Upper lobe of right lung (tissue), 1 donor: ENCODE results near the gene ATP1B2. TPM values are rescaled to one million over a fixed set of nuclear protein-coding genes. Genes with fewer than 3 reads are reported as not detected.
A peak's percentile ranks its signal among the peaks of the same experiment; 100 is the strongest.

Experiments
- ATAC-seq: fragments of 200-7000 bp; cut with Tn5 transposase; one replicate; pipeline ENCODE4 v1.9.1; 2020; ENCODE audit warnings: mild to moderate bottlenecking, moderate library complexity
- DNase-seq: peaks from one replicate; pipeline ENCODE4 v3.0.0-alpha.2; 2020
- H3K27ac ChIP-seq: fragments of 200-600 bp; one replicate; pipeline ENCODE4 v1.8.0; 2022
- H3K27me3 ChIP-seq: fragments of 200-600 bp; one replicate; pipeline ENCODE4 v1.8.0; 2022; ENCODE audit warnings: mild to moderate bottlenecking
- H3K36me3 ChIP-seq: fragments of 200-600 bp; one replicate; pipeline ENCODE4 v1.8.0; 2022
- H3K4me1 ChIP-seq: fragments of 200-600 bp; one replicate; pipeline ENCODE4 v1.8.0; 2022
- H3K4me3 ChIP-seq: fragments of 200-600 bp; one replicate; pipeline ENCODE4 v1.8.0; 2022; ENCODE audit warnings: mild to moderate bottlenecking
- H3K9me3 ChIP-seq: fragments of 200-600 bp; one replicate; pipeline ENCODE4 v1.8.0; 2022
- intact Hi-C: fragments of 100-400 bp; cut with DNase I; formaldehyde crosslinking; loops from one replicate; pipeline ENCODE4 v1.11.0; 2022
- total RNA-seq: library from RNA; stranded (reverse); fragmentation: NEBNext Ultra II Directional; extraction: Animal tissue kit (Norgen Biotek cat#: 25700); gene quantifications from one replicate; pipeline ENCODE4 v1.2.1, GENCODE V29; 2021
- TF ChIP-seq, protein P1 (sequence below): fragments of 200-600 bp; IDR thresholded peaks from one replicate; pipeline ENCODE4 v1.8.0; 2022; ENCODE audit warnings: antibody characterized with exemption
- donor health status: DM: no; HTN: yes; CAD: no; lungs with severe emphysema.

The ATP1B2 gene
- total RNA-seq, 1 donor from 2014 or later = 4.8 TPM

DNA sequence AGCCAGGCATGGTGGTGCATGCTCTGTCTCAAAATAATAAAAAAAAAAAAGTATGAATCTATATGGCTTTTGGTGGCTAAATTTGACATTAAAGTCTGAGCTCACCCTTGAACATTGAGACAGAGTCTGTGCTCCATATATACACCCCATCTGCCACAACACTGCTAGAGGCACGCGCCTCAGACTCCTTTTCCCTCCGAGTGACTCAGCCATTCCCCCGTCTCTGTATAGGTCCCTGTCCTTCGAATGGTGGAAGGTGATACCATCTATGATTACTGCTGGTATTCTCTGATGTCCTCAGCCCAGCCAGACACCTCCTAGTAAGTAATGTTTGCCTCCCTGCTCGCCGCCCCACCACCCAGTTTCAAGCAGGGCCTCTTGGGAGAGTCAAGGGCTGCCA is 49.8 kb downstream of the ATP1B2 start:
- H3K36me3 ChIP-seq = peaks cover 9% of the 10 kb centered on the region
- no peak overlapping the region for H3K4me3 ChIP-seq
- TF ChIP-seq, protein P1, sequence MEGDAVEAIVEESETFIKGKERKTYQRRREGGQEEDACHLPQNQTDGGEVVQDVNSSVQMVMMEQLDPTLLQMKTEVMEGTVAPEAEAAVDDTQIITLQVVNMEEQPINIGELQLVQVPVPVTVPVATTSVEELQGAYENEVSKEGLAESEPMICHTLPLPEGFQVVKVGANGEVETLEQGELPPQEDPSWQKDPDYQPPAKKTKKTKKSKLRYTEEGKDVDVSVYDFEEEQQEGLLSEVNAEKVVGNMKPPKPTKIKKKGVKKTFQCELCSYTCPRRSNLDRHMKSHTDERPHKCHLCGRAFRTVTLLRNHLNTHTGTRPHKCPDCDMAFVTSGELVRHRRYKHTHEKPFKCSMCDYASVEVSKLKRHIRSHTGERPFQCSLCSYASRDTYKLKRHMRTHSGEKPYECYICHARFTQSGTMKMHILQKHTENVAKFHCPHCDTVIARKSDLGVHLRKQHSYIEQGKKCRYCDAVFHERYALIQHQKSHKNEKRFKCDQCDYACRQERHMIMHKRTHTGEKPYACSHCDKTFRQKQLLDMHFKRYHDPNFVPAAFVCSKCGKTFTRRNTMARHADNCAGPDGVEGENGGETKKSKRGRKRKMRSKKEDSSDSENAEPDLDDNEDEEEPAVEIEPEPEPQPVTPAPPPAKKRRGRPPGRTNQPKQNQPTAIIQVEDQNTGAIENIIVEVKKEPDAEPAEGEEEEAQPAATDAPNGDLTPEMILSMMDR = no peak
- H3K9me3 ChIP-seq = no peaks in the 10 kb centered on the region
- H3K4me1 ChIP-seq = peaks cover 12% of the 10 kb centered on the region
- intact Hi-C loops = no loop called here
- H3K27ac ChIP-seq = no peak overlapping the region
- H3K27me3 ChIP-seq = peaks cover 25% of the 10 kb centered on the region
- ATAC-seq = no peak
- no peak for DNase-seq

DNA sequence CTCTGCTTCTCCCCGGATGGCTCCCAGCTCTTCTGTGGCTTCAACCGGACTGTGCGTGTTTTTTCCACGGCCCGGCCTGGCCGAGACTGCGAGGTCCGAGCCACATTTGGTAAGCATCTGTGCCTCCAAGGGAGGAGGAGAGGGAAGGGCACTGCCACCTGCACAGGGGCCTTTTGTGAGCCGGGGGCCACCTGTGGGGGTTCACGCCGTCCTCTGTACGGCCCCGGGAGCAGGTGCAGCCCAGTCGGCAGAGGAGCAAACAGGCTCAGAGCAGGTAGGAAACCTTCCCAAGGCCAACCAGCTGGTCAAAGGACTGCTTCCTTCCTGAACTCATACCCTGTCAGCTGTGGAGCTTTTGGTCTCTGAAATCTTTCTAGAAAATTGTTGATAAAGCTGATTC is 51.0 kb downstream of the ATP1B2 start:
- DNase-seq (no peak), ATAC-seq (no peak)
- H3K4me1 ChIP-seq = peaks cover 12% of the 10 kb centered on the region
- intact Hi-C loops = no loop called here
- no peak overlapping the region for H3K27ac ChIP-seq
- peaks cover 9% of the 10 kb centered on the region for H3K36me3 ChIP-seq
- no peaks in the 10 kb centered on the region for H3K9me3 ChIP-seq
- H3K4me3 ChIP-seq = no peak overlapping the region
- TF ChIP-seq, protein P1 = no peak
- H3K27me3 ChIP-seq = peaks cover 37% of the 10 kb centered on the region

DNA sequence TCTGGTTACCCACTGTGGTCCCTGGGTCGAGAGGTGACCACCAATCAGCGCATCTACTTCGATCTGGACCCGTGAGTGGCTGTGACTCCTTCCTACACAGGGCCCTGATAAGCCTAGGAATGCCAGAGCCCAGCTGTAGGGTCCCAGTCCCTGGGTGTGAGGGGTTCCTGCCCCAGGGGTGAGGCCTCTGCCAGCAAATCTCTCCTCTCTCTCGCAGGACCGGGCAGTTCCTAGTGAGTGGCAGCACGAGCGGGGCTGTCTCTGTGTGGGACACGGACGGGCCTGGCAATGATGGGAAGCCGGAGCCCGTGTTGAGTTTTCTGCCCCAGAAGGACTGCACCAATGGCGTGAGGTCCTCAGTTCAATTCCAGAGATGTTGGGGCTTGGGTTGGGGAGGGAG is 52.0 kb downstream of the ATP1B2 start:
- DNase-seq = no peak
- TF ChIP-seq, protein P1 = no peak
- Histone ChIP-seq H3K4me3 (no peak overlapping the region), H3K27ac (no peak overlapping the region), H3K36me3 (peaks cover 9% of the 10 kb centered on the region), H3K4me1 (peaks cover 12% of the 10 kb centered on the region), H3K9me3 (no peaks in the 10 kb centered on the region), H3K27me3 (peaks cover 48% of the 10 kb centered on the region)
- intact Hi-C loops = no loop called here
- no peak for ATAC-seq

DNA sequence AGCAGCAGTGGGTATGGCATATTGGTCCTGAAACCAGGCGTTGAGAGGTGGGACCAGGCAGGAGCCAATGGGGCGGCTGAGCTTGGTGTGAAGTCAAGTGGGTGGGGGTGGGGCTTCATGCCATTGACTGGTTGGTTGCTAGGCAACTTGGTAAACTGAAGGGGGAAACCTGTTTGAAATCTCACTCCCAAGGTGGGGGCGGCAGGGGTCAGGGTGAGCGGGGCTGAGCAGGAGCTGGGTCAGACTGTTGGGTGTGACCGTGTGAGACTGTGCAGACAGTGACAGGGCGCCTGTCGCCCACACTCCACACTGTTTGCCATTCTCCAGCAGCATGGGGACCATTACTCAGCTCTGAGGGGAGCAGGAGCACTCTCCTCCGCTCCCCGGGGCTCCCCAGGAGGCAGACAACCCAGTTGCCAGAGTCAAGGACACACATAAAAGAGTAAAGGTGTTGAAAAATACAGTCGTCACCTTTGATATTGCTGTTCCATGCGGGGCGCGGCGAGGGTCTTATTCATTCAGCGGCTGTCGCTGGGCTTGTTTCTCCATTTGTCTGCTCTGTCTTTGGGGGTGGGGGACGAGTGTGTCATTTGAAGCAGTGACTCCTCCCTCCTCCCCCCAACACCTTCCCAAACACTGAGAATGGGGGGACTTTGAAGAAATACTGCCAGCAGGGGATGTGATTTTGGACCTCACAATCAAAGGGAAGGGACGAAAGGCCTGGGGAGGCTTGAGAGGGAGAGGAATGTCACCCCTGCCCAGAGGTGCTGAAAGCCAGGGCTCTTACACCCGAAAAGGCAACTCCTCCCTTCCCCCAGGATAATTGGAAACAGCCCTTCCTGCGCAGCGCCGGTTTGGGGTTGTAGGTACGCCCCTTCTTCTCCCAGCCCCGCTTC is 53.1 kb downstream of the ATP1B2 start:
- H3K36me3 ChIP-seq = peaks cover 9% of the 10 kb centered on the region
- H3K27me3 ChIP-seq = peaks cover 56% of the 10 kb centered on the region
- intact Hi-C loops = no loop called here
- peaks cover 12% of the 10 kb centered on the region for H3K4me1 ChIP-seq
- H3K27ac ChIP-seq = no peak overlapping the region
- no peaks in the 10 kb centered on the region for H3K9me3 ChIP-seq
- ATAC-seq = peak; percentile 6
- H3K4me3 ChIP-seq = no peak overlapping the region
- DNase-seq = no peak
- TF ChIP-seq, protein P1 = no peak

DNA sequence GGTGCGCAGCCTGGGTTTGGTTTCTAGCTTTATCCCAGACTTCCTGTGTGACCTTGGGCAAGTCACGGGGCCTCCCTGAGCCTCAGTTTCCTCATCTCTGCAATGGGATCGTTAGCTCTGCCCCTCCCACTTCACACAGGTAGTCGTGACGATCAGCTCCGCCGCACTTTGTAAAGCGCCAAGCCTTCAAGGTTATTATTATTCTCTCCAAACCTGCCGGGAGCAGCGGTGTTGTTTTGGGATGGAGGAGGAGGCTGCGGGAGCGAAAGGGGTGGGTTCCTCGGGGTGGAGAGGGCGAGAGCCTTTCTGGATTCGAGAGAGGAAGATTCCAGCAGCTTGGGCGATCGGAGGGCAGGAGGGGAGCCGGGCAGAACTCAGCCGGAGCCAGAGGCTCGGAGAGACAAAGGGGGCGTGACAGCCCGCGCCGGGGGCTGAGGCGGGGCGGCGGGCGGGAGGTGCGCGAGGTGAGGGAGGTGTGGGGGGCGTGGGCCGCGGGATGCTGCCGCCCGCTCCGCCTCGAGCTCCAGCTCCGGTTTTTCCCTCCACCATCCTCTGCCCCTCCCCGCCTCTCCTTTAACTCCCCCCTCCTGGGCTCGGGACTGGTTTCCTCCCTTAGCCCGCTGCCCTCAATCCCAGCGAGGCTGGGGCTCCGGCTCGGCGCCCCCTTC is 54.0 kb downstream of the ATP1B2 start, which contains the start of gene EFNB3:
Gene EFNB3, plus strand, starts transcription at position 602 of the 668 bp plus-strand sequence. CDS start 397 bp downstream, outside the sequence.
- Histone ChIP-seq H3K27me3 (peaks cover 56% of the 10 kb centered on the region), H3K9me3 (no peaks in the 10 kb centered on the region), H3K27ac (no peak within 1 kb of the TSS), H3K4me3 (peak within 1 kb of the TSS; percentile 10), H3K36me3 (peaks cover 9% of the 10 kb centered on the region), H3K4me1 (peaks cover 12% of the 10 kb centered on the region)
- intact Hi-C loops = no loop called here
- ATAC-seq (peak; percentile 34), DNase-seq (no peak)
- TF ChIP-seq, protein P1 = no peak
